ENCODE data around the gene B3GNT5. TPM values are rescaled to one million over a fixed set of nuclear protein-coding genes. Genes with fewer than 3 reads are reported as not detected.

B3GNT5 gene
- total RNA-seq, 4 donors from 2014 or later = 6.0 to 46.3 (median 39.9) TPM

GRCh38 chr3:183269345-183269744 is 16.3 kb downstream of the B3GNT5 start:
- no peaks in the 10 kb centered on the region for H3K36me3 ChIP-seq
- no peak for DNase-seq
- intact Hi-C loops (cut with DNase I; ENCODE audit: low total_unique reads) (no loop called here), in situ Hi-C loops (cut with MboI; ENCODE audit: low pct_ligation_motif_present in 1 of 4, low pct_unique_long_range_greater_than_20kb in 1 of 4, low sequenced_read_pairs in 3 of 4) (no loop called here)
- no peak overlapping the region for H3K4me3 ChIP-seq
- TF ChIP-seq POLR2AphosphoS5 (IDR thresholded peaks at IDR 0.05) = no peak
- TF ChIP-seq CTCF (IDR thresholded peaks at IDR 0.05) = no peak
- TF ChIP-seq POLR2A (IDR thresholded peaks at IDR 0.05) = no peak
- TF ChIP-seq EP300 (IDR thresholded peaks at IDR 0.05; ENCODE audit: low read depth) = no peak
- 91 to 97% methylated on average over 10 to 13 of the region's 13 CpGs for WGBS, 2 donors (ENCODE audit: low coverage in 1 of 2)
- peaks cover 11 to 56% (median 32%) of the 10 kb centered on the region in 4 donors for H3K4me1 ChIP-seq
- no peaks in the 10 kb centered on the region for H3K9me3 ChIP-seq
- H3K27ac ChIP-seq = no peak overlapping the region
- H3K27me3 ChIP-seq = no peaks in the 10 kb centered on the region

- H3K36me3 ChIP-seq = no peaks in the 10 kb centered on the region
- H3K4me3 ChIP-seq = no peak overlapping the region
- no peaks in the 10 kb centered on the region for H3K9me3 ChIP-seq
- peaks cover 4 to 54% (median 27%) of the 10 kb centered on the region in 4 donors for H3K4me1 ChIP-seq
- no peak for DNase-seq
- 40 to 49% methylated on average over 1 to 7 of the region's 7 CpGs for WGBS, 2 donors (ENCODE audit: low coverage in 1 of 2)
- in situ Hi-C loops (cut with MboI; ENCODE audit: low pct_ligation_motif_present in 1 of 4, low pct_unique_long_range_greater_than_20kb in 1 of 4, low sequenced_read_pairs in 3 of 4) = no loop called here
- TF ChIP-seq CTCF (IDR thresholded peaks at IDR 0.05) = no peak
- no peak for TF ChIP-seq POLR2AphosphoS5 (IDR thresholded peaks at IDR 0.05)
- no peak for TF ChIP-seq POLR2A (IDR thresholded peaks at IDR 0.05)
- no peak for TF ChIP-seq EP300 (IDR thresholded peaks at IDR 0.05; ENCODE audit: low read depth)
- no peaks in the 10 kb centered on the region for H3K27me3 ChIP-seq
- intact Hi-C loops (cut with DNase I; ENCODE audit: low total_unique reads) = no loop called here
- peak overlapping the region in 1 of 4 donors; percentile 3 for H3K27ac ChIP-seq
These were observed 17.3 kb downstream of the B3GNT5 start for GRCh38 chr3:183270344-183270743.

- no peak overlapping the region for H3K4me3 ChIP-seq
- WGBS, 2 donors (ENCODE audit: low coverage in 1 of 2) = 94% methylated on average over 3 of the region's 3 CpGs
- DNase-seq = no peak
- intact Hi-C loops (cut with DNase I; ENCODE audit: low total_unique reads) (no loop called here), in situ Hi-C loops (cut with MboI; ENCODE audit: low pct_ligation_motif_present in 1 of 4, low pct_unique_long_range_greater_than_20kb in 1 of 4, low sequenced_read_pairs in 3 of 4) (no loop called here)
- no peak overlapping the region for H3K27ac ChIP-seq
- TF ChIP-seq POLR2A (IDR thresholded peaks at IDR 0.05) (no peak), EP300 (IDR thresholded peaks at IDR 0.05; ENCODE audit: low read depth) (no peak), CTCF (IDR thresholded peaks at IDR 0.05) (no peak), POLR2AphosphoS5 (IDR thresholded peaks at IDR 0.05) (no peak)
- H3K4me1 ChIP-seq = peaks cover 0 to 44% (median 15%) of the 10 kb centered on the region in 4 donors
- H3K36me3 ChIP-seq = no peaks in the 10 kb centered on the region
- no peaks in the 10 kb centered on the region for H3K27me3 ChIP-seq
- no peaks in the 10 kb centered on the region for H3K9me3 ChIP-seq
These were observed 19.1 kb downstream of the B3GNT5 start for GRCh38 chr3:183272142-183272541.

GRCh38 chr3:183272791-183273190 is 19.7 kb downstream of the B3GNT5 start:
- intact Hi-C loops (cut with DNase I; ENCODE audit: low total_unique reads) = no loop called here
- in situ Hi-C loops (cut with MboI; ENCODE audit: low pct_ligation_motif_present in 1 of 4, low pct_unique_long_range_greater_than_20kb in 1 of 4, low sequenced_read_pairs in 3 of 4) = no loop called here
- no peak for DNase-seq
- no peaks in the 10 kb centered on the region for H3K27me3 ChIP-seq
- H3K4me3 ChIP-seq = no peak overlapping the region
- peaks cover 0 to 38% (median 12%) of the 10 kb centered on the region in 4 donors for H3K4me1 ChIP-seq
- no peaks in the 10 kb centered on the region for H3K36me3 ChIP-seq
- no peak for TF ChIP-seq EP300 (IDR thresholded peaks at IDR 0.05; ENCODE audit: low read depth)
- TF ChIP-seq POLR2A (IDR thresholded peaks at IDR 0.05) = no peak
- TF ChIP-seq POLR2AphosphoS5 (IDR thresholded peaks at IDR 0.05) = no peak
- TF ChIP-seq CTCF (IDR thresholded peaks at IDR 0.05) = no peak
- no peak overlapping the region for H3K27ac ChIP-seq
- H3K9me3 ChIP-seq = no peaks in the 10 kb centered on the region

Measured in transverse colon (tissue), 4 donors.